ENCODE data around the gene GPR35.
"Not testable (repeated sequence)": the region's sequence is repeated elsewhere in the genome, so short reads cannot be mapped to it uniquely, and the experiment has no call there.

- TF ChIP-seq CTCF (IDR thresholded peaks at IDR 0.05); POLR2AphosphoS5 (IDR thresholded peaks at IDR 0.05; ENCODE audit: low read depth, low read length); TCF7L2 (IDR thresholded peaks at IDR 0.05; ENCODE audit: low read depth, low read length); REST (IDR thresholded peaks at IDR 0.05; ENCODE audit: insufficient read depth in 1 of 2, low read depth in 2 of 2, low read length in 1 of 2): not testable (repeated sequence)
These were observed 8.2 kb upstream of the GPR35 start for GRCh38 chr2:240616860-240617666.

Data from Panc1 (cell line).